Subcutaneous preadipocyte (primary cell): ENCODE results near the gene KDM4F. TPM values are rescaled to one million over a fixed set of nuclear protein-coding genes. Genes with fewer than 3 reads are reported as not detected.

Experiments
- total RNA-seq: library from RNA; depleted of rRNA; stranded (reverse); fragments of >200 nt; gene quantifications from 2 replicates; pipeline ENCODE4 v1.2.3, GENCODE V29; 2012

Gene KDM4F
- total RNA-seq = not detected in 2 replicates

DNA sequence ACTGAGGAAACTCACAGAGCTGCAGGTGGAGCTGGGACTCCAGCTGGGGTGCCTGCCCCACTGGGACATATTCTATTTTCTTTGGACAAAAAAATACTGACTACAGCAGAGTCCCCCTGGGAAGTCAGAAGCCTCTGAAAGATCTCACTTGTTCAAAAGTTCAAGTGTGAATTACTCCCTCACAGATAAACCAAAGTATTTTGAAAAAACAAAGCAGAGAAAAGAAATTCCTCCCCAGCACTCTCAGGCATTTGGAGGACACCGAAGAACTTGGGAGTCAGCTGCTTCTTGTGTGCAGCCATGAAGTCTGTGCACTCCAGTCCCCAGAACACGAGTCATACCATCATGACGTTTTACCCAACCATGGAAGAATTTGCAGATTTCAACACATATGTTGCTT, at the start of gene KDM4F:
TSS of gene KDM4F (plus strand) at position 301 of the 400 bp plus-strand sequence.

GRCh38 chr11:95024958-95025357, 24.3 kb upstream of the KDM4F start, which contains the start of gene KDM4E:
Gene KDM4E, plus strand, starts transcription at chr11:95025258. Its CDS starts 300 bp downstream, at chr11:95025558.

GRCh38 chr11:95066716-95067038, 17.5 kb downstream of the KDM4F start, which contains the start of gene SRSF8:
Gene SRSF8, plus strand, starts transcription at chr11:95066919. Its CDS starts 308 bp downstream, at chr11:95067227.

GRCh38 chr11:95089620-95090542, 40.7 kb downstream of the KDM4F start, which contains the start of gene ENDOD1:
Gene ENDOD1, plus strand, starts transcription at chr11:95089846. Its CDS starts 82 bp downstream, at chr11:95089928.

Other genes starting within 250 kb of the KDM4F start
- 28.7 and 33.1 TPM in 2 replicates for gene CWC15, start 75.9 kb upstream of the KDM4F start, total RNA-seq
- 0.37 and 0.98 TPM in 2 replicates for gene KDM4D, start 75.7 kb upstream of the KDM4F start, total RNA-seq
- gene KDM4E, start 24.2 kb upstream of the KDM4F start, total RNA-seq = not detected in 2 replicates
- gene SRSF8, start 17.5 kb downstream of the KDM4F start, total RNA-seq = 18.4 TPM in 2 replicates
- gene ENDOD1, start 40.4 kb downstream of the KDM4F start, total RNA-seq = 26.1 and 41.6 TPM in 2 replicates
- gene SESN3, start 181.8 kb downstream of the KDM4F start, total RNA-seq = 10.4 and 19.5 TPM in 2 replicates